ENCODE measurements around the gene TF.

Gene TF

GRCh38 chr3:133838296-133838789 lies 92.2 kb downstream of the TF start:
- no peak for DNase-seq

GRCh38 chr3:133838916-133839800 lies 93.0 kb downstream of the TF start:
- DNase-seq = no peak

GRCh38 chr3:133840055-133840737 lies 94.0 kb downstream of the TF start:
- no peak for DNase-seq

- DNase-seq = no peak
These were observed 94.6 kb downstream of the TF start for GRCh38 chr3:133840767-133841166.

- DNase-seq = no peak
These were observed 95.0 kb downstream of the TF start for GRCh38 chr3:133841196-133841595.

- DNase-seq = no peak
These were observed 96.0 kb downstream of the TF start for GRCh38 chr3:133842158-133842557.

GRCh38 chr3:133843634-133844033 lies 97.4 kb downstream of the TF start:
- no peak for DNase-seq

- no peak for DNase-seq
These were observed 98.9 kb downstream of the TF start for GRCh38 chr3:133845127-133845526.
